GM18505 (cell line): ENCODE results near the gene CD79A.
A peak's percentile ranks its signal among the peaks of the same experiment; 100 is the strongest.
"Not testable (repeated sequence)": the region's sequence is repeated elsewhere in the genome, so short reads cannot be mapped to it uniquely, and the experiment has no call there.

Experiments
- ATAC-seq: cut with Tn5 transposase; IDR thresholded peaks from one replicate; pipeline ENCODE4 v1.9.1; 2021; ENCODE audit not compliant: unreplicated experiment
- POLR2A ChIP-seq: IDR thresholded peaks from 4 replicates; pipeline ENCODE4 v1.6.1; 2011; ENCODE audit warnings: borderline replicate concordance; ENCODE audit not compliant: insufficient read depth, insufficient read length; ENCODE audit errors: extremely low read depth

Gene CD79A

GRCh38 chr19:41869374-41869955, 7.6 kb upstream of the CD79A start:
- no peak for TF ChIP-seq POLR2A
- no peak for ATAC-seq

GRCh38 chr19:41870401-41870873, 6.6 kb upstream of the CD79A start:
- no peak for ATAC-seq
- TF ChIP-seq POLR2A, result no peak

- no peak for TF ChIP-seq POLR2A
- peak; percentile 42 for ATAC-seq
Observed at GRCh38 chr19:41871573-41872383, 5.3 kb upstream of the CD79A start.

- ATAC-seq, result no peak
- no peak for TF ChIP-seq POLR2A
Observed at GRCh38 chr19:41872384-41872774, 4.7 kb upstream of the CD79A start.

- TF ChIP-seq POLR2A, result no peak
- ATAC-seq, result no peak
Observed at GRCh38 chr19:41872775-41873647, 4.1 kb upstream of the CD79A start.

GRCh38 chr19:41875973-41876372, 1.1 kb upstream of the CD79A start:
- ATAC-seq, result not testable (repeated sequence)

GRCh38 chr19:41877916-41878905, 1.1 kb downstream of the CD79A start:
- TF ChIP-seq POLR2A, result peak; percentile 85
- ATAC-seq, result no peak

GRCh38 chr19:41879080-41879479, 2.0 kb downstream of the CD79A start:
- TF ChIP-seq POLR2A, result no peak
- ATAC-seq, result no peak

GRCh38 chr19:41879670-41880328, 2.7 kb downstream of the CD79A start:
- ATAC-seq, result no peak
- no peak for TF ChIP-seq POLR2A

GRCh38 chr19:41880329-41880708, 3.2 kb downstream of the CD79A start:
- TF ChIP-seq POLR2A, result no peak
- ATAC-seq, result no peak

- TF ChIP-seq POLR2A, result peak; percentile 69
- no peak for ATAC-seq
Observed at GRCh38 chr19:41882568-41883462, 5.7 kb downstream of the CD79A start, which contains the start of gene ARHGEF1. Gene ARHGEF1, plus strand, starts transcription at chr19:41883184. Its CDS starts 4,899 bp downstream, at chr19:41888083.
